Measurements from ENCODE around the gene DYRK1A.

DYRK1A gene

GRCh38 chr21:37421306-37421705 lies 54.7 kb downstream of the DYRK1A start:
- Histone ChIP-seq H2AFZ (ENCODE audit: low read length, unreplicated experiment) (no peak overlapping the region), H3K27ac (ENCODE audit: low read depth, low read length) (no peak overlapping the region), H3K4me1 (ENCODE audit: control insufficient read depth, insufficient read depth, low read length, unreplicated experiment) (peaks cover 10% of the 10 kb centered on the region), H3K27me3 (ENCODE audit: insufficient read depth, low read length) (no peaks in the 10 kb centered on the region), H3K4me3 (ENCODE audit: low read depth, low read length) (no peak overlapping the region), H3K36me3 (ENCODE audit: insufficient read depth, low read length) (peaks cover 23% of the 10 kb centered on the region), H3K79me2 (ENCODE audit: control insufficient read depth, insufficient read depth, low read length, unreplicated experiment) (peaks cover 76% of the 10 kb centered on the region)

GRCh38 chr21:37422382-37422781 lies 55.8 kb downstream of the DYRK1A start:
- Histone ChIP-seq H3K36me3 (ENCODE audit: insufficient read depth, low read length) (peaks cover 24% of the 10 kb centered on the region), H3K4me1 (ENCODE audit: control insufficient read depth, insufficient read depth, low read length, unreplicated experiment) (peaks cover 10% of the 10 kb centered on the region), H3K27me3 (ENCODE audit: insufficient read depth, low read length) (no peaks in the 10 kb centered on the region), H3K27ac (ENCODE audit: low read depth, low read length) (no peak overlapping the region), H2AFZ (ENCODE audit: low read length, unreplicated experiment) (no peak overlapping the region), H3K79me2 (ENCODE audit: control insufficient read depth, insufficient read depth, low read length, unreplicated experiment) (peaks cover 81% of the 10 kb centered on the region), H3K4me3 (ENCODE audit: low read depth, low read length) (no peak overlapping the region)

DNA sequence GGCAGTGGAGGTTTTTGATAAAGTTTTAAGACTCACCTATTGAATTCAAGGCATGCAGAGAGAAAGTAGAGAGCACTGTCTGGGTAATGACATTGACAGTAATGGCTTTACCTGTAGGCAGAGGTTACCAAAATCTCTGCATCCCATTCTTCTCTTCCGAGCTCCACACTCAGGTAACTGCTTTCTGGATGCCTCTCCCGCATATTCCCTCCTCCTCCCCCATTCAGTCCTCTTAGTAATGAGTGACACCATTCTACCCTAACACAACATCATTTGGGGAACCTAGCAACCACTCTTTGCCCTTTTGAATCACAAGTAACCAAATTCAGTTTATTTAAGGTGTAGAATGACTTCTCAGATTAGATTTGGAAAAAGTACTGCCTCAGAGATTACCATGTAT lies 56.5 kb downstream of the DYRK1A start:
- Histone ChIP-seq H3K4me3 (ENCODE audit: low read depth, low read length) (no peak overlapping the region), H3K27me3 (ENCODE audit: insufficient read depth, low read length) (no peaks in the 10 kb centered on the region), H2AFZ (ENCODE audit: low read length, unreplicated experiment) (no peak overlapping the region), H3K27ac (ENCODE audit: low read depth, low read length) (no peak overlapping the region), H3K4me1 (ENCODE audit: control insufficient read depth, insufficient read depth, low read length, unreplicated experiment) (peaks cover 4% of the 10 kb centered on the region), H3K36me3 (ENCODE audit: insufficient read depth, low read length) (peaks cover 26% of the 10 kb centered on the region), H3K79me2 (ENCODE audit: control insufficient read depth, insufficient read depth, low read length, unreplicated experiment) (peaks cover 78% of the 10 kb centered on the region)

GRCh38 chr21:37424396-37424795 lies 57.8 kb downstream of the DYRK1A start:
- H3K79me2 ChIP-seq (ENCODE audit: control insufficient read depth, insufficient read depth, low read length, unreplicated experiment) = peaks cover 78% of the 10 kb centered on the region
- H3K4me1 ChIP-seq (ENCODE audit: control insufficient read depth, insufficient read depth, low read length, unreplicated experiment) = no peaks in the 10 kb centered on the region
- no peaks in the 10 kb centered on the region for H3K27me3 ChIP-seq (ENCODE audit: insufficient read depth, low read length)
- H3K4me3 ChIP-seq (ENCODE audit: low read depth, low read length) = no peak overlapping the region
- H3K27ac ChIP-seq (ENCODE audit: low read depth, low read length) = no peak overlapping the region
- H2AFZ ChIP-seq (ENCODE audit: low read length, unreplicated experiment) = no peak overlapping the region
- H3K36me3 ChIP-seq (ENCODE audit: insufficient read depth, low read length) = peaks cover 32% of the 10 kb centered on the region

DNA sequence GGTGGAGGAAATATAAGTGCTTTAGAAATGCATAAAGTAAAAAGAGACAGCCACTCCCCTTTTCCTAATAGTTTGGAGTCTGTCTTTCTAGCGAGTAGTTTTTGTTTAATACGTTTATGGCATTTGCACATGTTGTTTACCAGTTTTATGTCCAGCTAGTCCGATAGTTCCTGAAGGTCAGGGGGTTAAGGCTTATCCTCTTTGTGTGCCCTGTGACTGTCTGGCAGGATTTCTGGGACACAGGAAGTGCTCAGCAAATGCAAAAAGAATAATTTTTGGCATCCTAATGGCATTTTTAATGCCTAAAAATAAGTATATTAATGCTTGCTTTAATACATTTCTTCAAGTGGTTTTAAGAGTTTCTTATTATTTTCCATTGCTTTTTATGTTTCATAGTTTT lies 58.4 kb downstream of the DYRK1A start:
- Histone ChIP-seq H3K27ac (ENCODE audit: low read depth, low read length) (no peak overlapping the region), H3K36me3 (ENCODE audit: insufficient read depth, low read length) (peaks cover 32% of the 10 kb centered on the region)

DNA sequence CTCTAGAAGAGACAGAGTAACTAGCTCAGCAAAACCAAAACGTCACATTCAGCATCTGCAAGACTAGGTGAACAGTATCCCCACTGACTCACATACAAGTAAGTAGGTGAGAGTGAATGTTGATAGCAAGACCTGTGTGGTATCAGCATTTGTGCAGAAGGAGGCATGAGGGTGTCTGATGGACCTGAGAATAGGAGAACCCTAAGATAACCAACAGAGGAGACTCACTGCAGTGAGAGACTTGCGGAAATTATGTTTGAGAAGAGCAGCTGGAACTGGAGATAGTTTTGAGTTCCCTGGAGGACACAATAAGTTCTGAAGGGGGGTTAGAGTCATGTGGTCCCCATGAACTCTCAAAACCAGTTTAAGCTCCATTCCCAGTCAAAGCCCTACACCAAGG lies 59.1 kb downstream of the DYRK1A start:
- Histone ChIP-seq H3K4me3 (ENCODE audit: low read depth, low read length) (no peak overlapping the region), H3K4me1 (ENCODE audit: control insufficient read depth, insufficient read depth, low read length, unreplicated experiment) (no peaks in the 10 kb centered on the region), H3K27me3 (ENCODE audit: insufficient read depth, low read length) (no peaks in the 10 kb centered on the region), H3K36me3 (ENCODE audit: insufficient read depth, low read length) (peaks cover 32% of the 10 kb centered on the region), H2AFZ (ENCODE audit: low read length, unreplicated experiment) (no peak overlapping the region), H3K79me2 (ENCODE audit: control insufficient read depth, insufficient read depth, low read length, unreplicated experiment) (peaks cover 75% of the 10 kb centered on the region), H3K27ac (ENCODE audit: low read depth, low read length) (no peak overlapping the region)

More for the DNA sequence above, 58.4 kb downstream of the DYRK1A start:
- Histone ChIP-seq H3K4me1 (ENCODE audit: control insufficient read depth, insufficient read depth, low read length, unreplicated experiment) (no peaks in the 10 kb centered on the region), H3K27me3 (ENCODE audit: insufficient read depth, low read length) (no peaks in the 10 kb centered on the region), H2AFZ (ENCODE audit: low read length, unreplicated experiment) (no peak overlapping the region), H3K79me2 (ENCODE audit: control insufficient read depth, insufficient read depth, low read length, unreplicated experiment) (peaks cover 75% of the 10 kb centered on the region), H3K4me3 (ENCODE audit: low read depth, low read length) (no peak overlapping the region)

DNA sequence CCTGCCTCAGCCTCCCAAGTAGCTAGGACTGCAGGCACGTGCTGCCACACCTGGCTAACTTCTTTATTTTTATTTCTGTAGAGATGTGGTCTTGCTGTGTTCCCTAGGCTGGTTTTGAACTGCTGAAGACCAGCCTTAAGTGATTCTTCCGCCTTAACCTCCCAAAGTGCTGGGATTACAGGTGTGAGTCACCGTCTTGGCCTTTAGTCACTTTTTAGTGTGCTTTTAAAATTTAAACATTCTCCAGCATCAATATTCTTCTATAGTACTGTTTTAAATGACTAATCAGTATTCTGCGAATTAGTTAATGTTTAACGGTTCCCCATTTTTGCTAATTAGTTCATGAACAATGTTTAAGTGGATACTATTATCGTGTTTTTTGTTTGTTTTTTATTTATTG lies 60.6 kb downstream of the DYRK1A start:
- Histone ChIP-seq H3K4me1 (ENCODE audit: control insufficient read depth, insufficient read depth, low read length, unreplicated experiment) (no peaks in the 10 kb centered on the region), H2AFZ (ENCODE audit: low read length, unreplicated experiment) (no peak overlapping the region), H3K27ac (ENCODE audit: low read depth, low read length) (no peak overlapping the region), H3K27me3 (ENCODE audit: insufficient read depth, low read length) (no peaks in the 10 kb centered on the region), H3K36me3 (ENCODE audit: insufficient read depth, low read length) (peaks cover 23% of the 10 kb centered on the region), H3K79me2 (ENCODE audit: control insufficient read depth, insufficient read depth, low read length, unreplicated experiment) (peaks cover 78% of the 10 kb centered on the region), H3K4me3 (ENCODE audit: low read depth, low read length) (no peak overlapping the region)

DNA sequence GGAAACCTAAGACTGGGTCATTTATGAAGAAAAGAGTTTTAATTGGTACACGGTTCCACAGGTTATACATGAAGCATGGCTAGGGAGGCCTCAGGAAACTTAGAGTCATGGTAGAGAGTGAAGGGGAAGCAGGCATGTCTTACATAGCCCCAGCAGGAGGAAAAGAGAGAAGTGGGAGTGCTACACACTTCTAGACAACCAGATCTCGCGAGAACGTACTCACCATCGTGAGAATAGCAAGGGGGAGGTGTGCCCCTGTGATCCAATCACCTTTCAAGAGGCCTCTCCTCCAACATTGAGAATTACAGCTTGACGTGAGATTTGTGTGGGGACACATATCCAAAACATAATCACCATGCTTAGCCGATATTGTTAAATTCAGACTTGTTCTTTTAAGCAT lies 62.8 kb downstream of the DYRK1A start:
- Histone ChIP-seq H2AFZ (ENCODE audit: low read length, unreplicated experiment) (no peak overlapping the region), H3K36me3 (ENCODE audit: insufficient read depth, low read length) (peaks cover 18% of the 10 kb centered on the region), H3K27ac (ENCODE audit: low read depth, low read length) (no peak overlapping the region)

GRCh38 chr21:37430184-37430821 lies 63.7 kb downstream of the DYRK1A start:
- Histone ChIP-seq H3K4me3 (ENCODE audit: low read depth, low read length) (no peak overlapping the region), H3K27me3 (ENCODE audit: insufficient read depth, low read length) (no peaks in the 10 kb centered on the region), H3K36me3 (ENCODE audit: insufficient read depth, low read length) (peaks cover 17% of the 10 kb centered on the region), H3K27ac (ENCODE audit: low read depth, low read length) (no peak overlapping the region), H2AFZ (ENCODE audit: low read length, unreplicated experiment) (no peak overlapping the region), H3K4me1 (ENCODE audit: control insufficient read depth, insufficient read depth, low read length, unreplicated experiment) (no peaks in the 10 kb centered on the region), H3K79me2 (ENCODE audit: control insufficient read depth, insufficient read depth, low read length, unreplicated experiment) (peaks cover 83% of the 10 kb centered on the region)

More for the DNA sequence above, 62.8 kb downstream of the DYRK1A start:
- Histone ChIP-seq H3K27me3 (ENCODE audit: insufficient read depth, low read length) (no peaks in the 10 kb centered on the region), H3K79me2 (ENCODE audit: control insufficient read depth, insufficient read depth, low read length, unreplicated experiment) (peaks cover 81% of the 10 kb centered on the region), H3K4me1 (ENCODE audit: control insufficient read depth, insufficient read depth, low read length, unreplicated experiment) (no peaks in the 10 kb centered on the region), H3K4me3 (ENCODE audit: low read depth, low read length) (no peak overlapping the region)

DNA sequence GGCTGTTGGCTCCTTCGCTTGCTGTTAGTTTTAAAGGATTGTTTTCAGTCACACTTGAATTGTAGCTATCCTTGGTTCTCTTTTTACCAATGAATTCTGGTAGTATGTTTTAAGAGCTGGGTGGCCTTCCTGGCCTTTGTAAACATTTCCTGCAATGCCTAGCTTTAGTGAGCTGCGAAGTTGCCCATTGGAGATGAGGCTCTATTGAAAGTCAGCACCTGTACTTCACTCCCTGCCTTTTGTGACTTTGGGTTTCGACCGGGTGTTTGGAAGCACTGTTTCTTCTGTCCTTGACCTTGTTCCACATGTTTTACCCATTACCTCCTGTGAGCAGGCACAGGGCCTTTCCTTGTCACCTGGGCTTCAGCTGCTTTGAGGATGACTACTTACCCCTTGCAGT lies 64.7 kb downstream of the DYRK1A start:
- peaks cover 83% of the 10 kb centered on the region for H3K79me2 ChIP-seq (ENCODE audit: control insufficient read depth, insufficient read depth, low read length, unreplicated experiment)
- H3K27me3 ChIP-seq (ENCODE audit: insufficient read depth, low read length) = no peaks in the 10 kb centered on the region
- H3K36me3 ChIP-seq (ENCODE audit: insufficient read depth, low read length) = peaks cover 9% of the 10 kb centered on the region
- H3K4me3 ChIP-seq (ENCODE audit: low read depth, low read length) = no peak overlapping the region
- no peaks in the 10 kb centered on the region for H3K4me1 ChIP-seq (ENCODE audit: control insufficient read depth, insufficient read depth, low read length, unreplicated experiment)
- H2AFZ ChIP-seq (ENCODE audit: low read length, unreplicated experiment) = no peak overlapping the region
- H3K27ac ChIP-seq (ENCODE audit: low read depth, low read length) = no peak overlapping the region

DNA sequence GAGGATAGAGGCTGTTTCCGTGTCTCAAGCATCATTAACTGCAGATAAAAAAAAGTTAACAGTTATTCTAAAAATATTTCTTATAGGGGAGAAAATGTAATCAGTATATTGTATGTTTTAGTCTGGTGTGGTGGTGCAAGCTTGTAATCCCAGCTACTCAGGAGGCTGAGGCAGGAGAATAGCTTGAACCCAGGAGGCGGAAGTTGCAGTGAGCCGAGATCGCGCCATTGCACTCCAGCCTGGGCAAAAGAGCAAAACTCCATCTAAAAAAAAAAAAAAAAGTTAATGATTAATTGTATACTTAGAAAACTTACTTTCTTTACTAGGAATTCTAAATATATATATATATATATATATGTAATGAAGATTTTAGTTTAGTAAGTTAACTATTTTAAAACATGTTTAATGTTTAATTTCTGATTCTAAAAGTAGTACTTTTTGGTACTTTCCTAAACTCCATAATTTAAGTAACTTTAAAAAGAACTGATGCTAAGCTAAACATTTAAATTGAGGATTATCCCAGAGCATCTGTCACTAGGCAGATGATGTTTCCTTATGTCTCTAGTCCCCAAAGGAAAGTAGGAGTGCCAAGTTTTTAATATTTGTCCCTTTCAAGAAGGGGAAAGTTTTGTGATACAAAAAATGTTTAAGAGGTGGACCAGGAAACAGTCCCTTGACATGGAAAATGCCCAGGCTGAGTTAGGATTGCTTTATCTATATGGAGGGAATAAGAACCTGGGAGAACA lies 66.3 kb downstream of the DYRK1A start:
- Histone ChIP-seq H3K27ac (ENCODE audit: low read depth, low read length) (no peak overlapping the region), H3K79me2 (ENCODE audit: control insufficient read depth, insufficient read depth, low read length, unreplicated experiment) (peaks cover 91% of the 10 kb centered on the region), H3K4me1 (ENCODE audit: control insufficient read depth, insufficient read depth, low read length, unreplicated experiment) (peaks cover 2% of the 10 kb centered on the region), H3K4me3 (ENCODE audit: low read depth, low read length) (no peak overlapping the region), H2AFZ (ENCODE audit: low read length, unreplicated experiment) (no peak overlapping the region), H3K36me3 (ENCODE audit: insufficient read depth, low read length) (peaks cover 6% of the 10 kb centered on the region), H3K27me3 (ENCODE audit: insufficient read depth, low read length) (no peaks in the 10 kb centered on the region)
